SK-N-SH treated with all-trans-retinoic acid at 6 μM for 48 hours (cell line): ENCODE data around the gene KLRF2.

Experiments
- ATAC-seq: fragments of 200-7000 bp; cut with Tn5 transposase; 3 replicates; pipeline ENCODE4 v1.9.1; 2020; ENCODE audit warnings: mild to moderate bottlenecking, moderate library complexity
- ARNTL ChIP-seq: fragments of 450-650 bp; formaldehyde crosslinking; IDR thresholded peaks from 2 replicates; pipeline ENCODE4 v1.5.0; 2020; ENCODE audit warnings: low read depth, mild to moderate bottlenecking, moderate library complexity, borderline replicate concordance
- BACH2 ChIP-seq: fragments of 250-450 bp; sonication (Bioruptor Pico); IDR thresholded peaks from 2 replicates; pipeline ENCODE4 v1.9.0; 2021; ENCODE audit warnings: mild to moderate bottlenecking, borderline replicate concordance
- CREB5 ChIP-seq: fragments of 250-450 bp; sonication (Bioruptor Pico); IDR thresholded peaks from 2 replicates; pipeline ENCODE4 v1.5.1; 2020; ENCODE audit warnings: low read depth, mild to moderate bottlenecking, moderate library complexity
- CSDC2 ChIP-seq: fragments of 250-450 bp; sonication (Bioruptor Pico); IDR thresholded peaks from 2 replicates; pipeline ENCODE4 v1.5.0; 2020; ENCODE audit warnings: mild to moderate bottlenecking, moderate library complexity
- CSRNP3 ChIP-seq: fragments of 250-450 bp; sonication (Bioruptor Pico); IDR thresholded peaks from 2 replicates; pipeline ENCODE4 v1.5.1; 2021; ENCODE audit warnings: mild to moderate bottlenecking, moderate library complexity
- ESRRG ChIP-seq: fragments of 250-450 bp; sonication (Bioruptor Pico); IDR thresholded peaks from 2 replicates; pipeline ENCODE4 v1.6.1; 2021; ENCODE audit warnings: mild to moderate bottlenecking
- GLIS3 ChIP-seq: fragments of 250-450 bp; sonication (Bioruptor Pico); IDR thresholded peaks from 2 replicates; pipeline ENCODE4 v1.5.0; 2020; ENCODE audit warnings: mild to moderate bottlenecking, moderate library complexity
- ISL1 ChIP-seq: fragments of 250-450 bp; sonication (Bioruptor Pico); IDR thresholded peaks from 2 replicates; pipeline ENCODE4 v2.1.2; 2022; ENCODE audit warnings: mild to moderate bottlenecking, moderate library complexity
- POU6F1 ChIP-seq: fragments of 250-450 bp; sonication (Bioruptor Pico); IDR thresholded peaks from 2 replicates; pipeline ENCODE4 v1.8.0; 2021; ENCODE audit warnings: low read depth, mild to moderate bottlenecking, moderate library complexity, borderline replicate concordance
- PPARA ChIP-seq: fragments of 250-450 bp; sonication (Bioruptor Pico); IDR thresholded peaks from 2 replicates; pipeline ENCODE4 v1.5.0; 2020; ENCODE audit warnings: mild to moderate bottlenecking, borderline replicate concordance
- RARB ChIP-seq: fragments of 250-450 bp; sonication (Bioruptor Pico); IDR thresholded peaks from 2 replicates; pipeline ENCODE4 v1.8.0; 2021; ENCODE audit warnings: mild to moderate bottlenecking, moderate library complexity
- SNAI2 ChIP-seq: fragments of 250-450 bp; sonication (Bioruptor Pico); IDR thresholded peaks from 2 replicates; pipeline ENCODE4 v1.5.0; 2020; ENCODE audit warnings: mild to moderate bottlenecking, moderate library complexity
- TCF4 ChIP-seq: fragments of 250-450 bp; sonication (Bioruptor Pico); IDR thresholded peaks from 2 replicates; pipeline ENCODE4 v1.8.0; 2021; ENCODE audit warnings: mild to moderate bottlenecking, moderate library complexity, borderline replicate concordance
- TOX ChIP-seq: fragments of 250-450 bp; sonication (Bioruptor Pico); IDR thresholded peaks from 2 replicates; pipeline ENCODE4 v1.8.0; 2021; ENCODE audit warnings: mild to moderate bottlenecking, moderate library complexity, borderline replicate concordance
- ZC3H10 ChIP-seq: fragments of 250-450 bp; sonication (Bioruptor Pico); IDR thresholded peaks from 2 replicates; pipeline ENCODE4 v1.5.1; 2021; ENCODE audit warnings: mild to moderate bottlenecking, moderate library complexity
- ZFP3 ChIP-seq: fragments of 250-450 bp; sonication (Bioruptor Pico); IDR thresholded peaks from 2 replicates; pipeline ENCODE4 v1.5.0; 2020; ENCODE audit warnings: mild to moderate bottlenecking, moderate library complexity
- ZFP30 ChIP-seq: fragments of 450-650 bp; formaldehyde crosslinking; IDR thresholded peaks from 2 replicates; pipeline ENCODE4 v1.5.0; 2022; ENCODE audit warnings: mild to moderate bottlenecking, moderate library complexity
- ZNF565 ChIP-seq: fragments of 450-650 bp; formaldehyde crosslinking; conservative IDR thresholded peaks from 2 replicates; pipeline ENCODE4 v1.5.0; 2020; ENCODE audit warnings: low read depth, mild to moderate bottlenecking, moderate library complexity
- ZNF70 ChIP-seq: fragments of 450-650 bp; formaldehyde crosslinking; IDR thresholded peaks from 2 replicates; pipeline ENCODE4 v1.5.0; 2020; ENCODE audit warnings: mild to moderate bottlenecking, moderate library complexity
- ZNF8 ChIP-seq: fragments of 450-650 bp; formaldehyde crosslinking; IDR thresholded peaks from 2 replicates; pipeline ENCODE4 v1.5.0; 2020; ENCODE audit warnings: mild to moderate bottlenecking, moderate library complexity

KLRF2 gene

GRCh38 chr12:9933958-9934357, 52.7 kb downstream of the KLRF2 start:
- no peak for TF ChIP-seq GLIS3 (CRISPR knock-in tag)
- no peak for ATAC-seq

- TF ChIP-seq SNAI2 (CRISPR knock-in tag) (no peak), TCF4 (no peak), ZFP30 (CRISPR knock-in tag) (no peak), CSRNP3 (CRISPR knock-in tag) (no peak), CSDC2 (CRISPR knock-in tag) (no peak), BACH2 (CRISPR knock-in tag) (no peak), ZFP3 (CRISPR knock-in tag) (no peak), GLIS3 (CRISPR knock-in tag) (no peak), RARB (CRISPR knock-in tag) (no peak), ZNF70 (no peak), ZNF565 (CRISPR knock-in tag) (no peak), ESRRG (CRISPR knock-in tag) (no peak), PPARA (CRISPR knock-in tag) (no peak), ZC3H10 (CRISPR knock-in tag) (no peak), ZNF8 (CRISPR knock-in tag) (no peak), ARNTL (CRISPR knock-in tag) (no peak), TOX (no peak)
- ATAC-seq = no peak
These were observed 53.7 kb downstream of the KLRF2 start for GRCh38 chr12:9935026-9935425.

- TF ChIP-seq GLIS3 (CRISPR knock-in tag) (no peak), ZNF565 (CRISPR knock-in tag) (no peak), ARNTL (CRISPR knock-in tag) (no peak), ZC3H10 (CRISPR knock-in tag) (no peak), ZNF70 (no peak), CSRNP3 (CRISPR knock-in tag) (no peak), CREB5 (CRISPR knock-in tag) (no peak)
- ATAC-seq = no peak
These were observed 55.3 kb downstream of the KLRF2 start for GRCh38 chr12:9936591-9936990.

- ATAC-seq = no peak
- no peak for TF ChIP-seq SNAI2 (CRISPR knock-in tag)
- no peak for TF ChIP-seq PPARA (CRISPR knock-in tag)
- TF ChIP-seq ZNF565 (CRISPR knock-in tag) = no peak
- no peak for TF ChIP-seq TCF4
- TF ChIP-seq ZC3H10 (CRISPR knock-in tag) = no peak
- TF ChIP-seq ISL1 (CRISPR knock-in tag) = no peak
- TF ChIP-seq ZFP30 (CRISPR knock-in tag) = no peak
- TF ChIP-seq CSRNP3 (CRISPR knock-in tag) = no peak
- no peak for TF ChIP-seq GLIS3 (CRISPR knock-in tag)
- TF ChIP-seq POU6F1 (CRISPR knock-in tag) = no peak
- TF ChIP-seq BACH2 (CRISPR knock-in tag) = no peak
- no peak for TF ChIP-seq ARNTL (CRISPR knock-in tag)
- TF ChIP-seq ZFP3 (CRISPR knock-in tag) = no peak
- TF ChIP-seq RARB (CRISPR knock-in tag) = no peak
- TF ChIP-seq ESRRG (CRISPR knock-in tag) = no peak
These were observed 59.1 kb downstream of the KLRF2 start for GRCh38 chr12:9940375-9940774.
